ENCODE measurements around the gene STK38L. TPM values are rescaled to one million over a fixed set of nuclear protein-coding genes. Genes with fewer than 3 reads are reported as not detected.
A peak's percentile ranks its signal among the peaks of the same experiment; 100 is the strongest.
"Not testable (repeated sequence)": the region's sequence is repeated elsewhere in the genome, so short reads cannot be mapped to it uniquely, and the experiment has no call there.

The STK38L gene
- total RNA-seq, 2 donors from 2014 or later = 33.2 to 78.3 TPM

DNA sequence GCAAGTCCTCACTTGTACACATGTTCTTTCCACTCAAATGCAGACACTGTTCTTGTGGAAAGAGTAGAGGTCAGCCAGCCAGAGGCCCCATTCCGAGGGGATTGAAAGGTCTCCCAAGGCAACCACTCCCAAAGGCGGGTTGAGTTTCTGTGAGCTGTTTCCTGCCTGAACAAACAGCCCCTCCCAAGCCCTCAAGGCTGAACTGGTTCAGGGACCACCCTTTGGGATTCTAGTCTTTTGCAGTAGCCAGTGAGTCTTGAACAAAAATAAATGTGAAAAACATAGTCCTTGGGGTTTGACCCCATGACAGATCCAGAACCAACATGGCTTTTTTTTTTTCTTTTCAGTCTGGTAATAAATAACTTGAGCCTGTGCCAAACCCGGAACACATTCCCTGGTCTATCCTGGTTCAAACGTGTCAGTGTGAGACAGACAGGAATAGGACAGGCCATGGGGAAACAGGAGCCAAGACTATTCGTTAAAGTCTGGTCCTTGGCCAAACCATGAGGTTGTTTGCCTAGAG is 17.6 kb upstream of the STK38L start:
- Histone ChIP-seq H3K4me1 (ENCODE audit: control insufficient read depth, insufficient read depth, low read length) (no peaks in the 10 kb centered on the region), H3K27me3 (ENCODE audit: control insufficient read depth, insufficient read depth, low read length, poor library complexity, severe bottlenecking) (no peaks in the 10 kb centered on the region), H3K9me3 (ENCODE audit: control insufficient read depth, low read length) (no peaks in the 10 kb centered on the region), H3K27ac (ENCODE audit: low read depth, low read length) (peak overlapping the region; percentile 65), H3K4me3 (ENCODE audit: low read length) (no peak overlapping the region), H3K36me3 (ENCODE audit: control insufficient read depth, insufficient read depth, low read length) (no peaks in the 10 kb centered on the region), H3K9ac (ENCODE audit: extremely low read depth, low read length, poor library complexity, severe bottlenecking) (no peak overlapping the region)
- Mint-ChIP-seq H3K4me1 (no peaks in the 10 kb centered on the region), H3K36me3 (ENCODE audit: low read depth) (no peaks in the 10 kb centered on the region), H3K27me3 (ENCODE audit: insufficient read depth) (no peaks in the 10 kb centered on the region), H3K9me3 (no peaks in the 10 kb centered on the region), H3K27ac (no peak overlapping the region), H3K4me3 (no peak overlapping the region)
- 73 to 85% methylated on average over 5 of the region's 5 CpGs for WGBS, 2 experiments (ENCODE audit: insufficient coverage in 1 of 2, insufficient read length in 1 of 2)
- TF ChIP-seq, protein P1, sequence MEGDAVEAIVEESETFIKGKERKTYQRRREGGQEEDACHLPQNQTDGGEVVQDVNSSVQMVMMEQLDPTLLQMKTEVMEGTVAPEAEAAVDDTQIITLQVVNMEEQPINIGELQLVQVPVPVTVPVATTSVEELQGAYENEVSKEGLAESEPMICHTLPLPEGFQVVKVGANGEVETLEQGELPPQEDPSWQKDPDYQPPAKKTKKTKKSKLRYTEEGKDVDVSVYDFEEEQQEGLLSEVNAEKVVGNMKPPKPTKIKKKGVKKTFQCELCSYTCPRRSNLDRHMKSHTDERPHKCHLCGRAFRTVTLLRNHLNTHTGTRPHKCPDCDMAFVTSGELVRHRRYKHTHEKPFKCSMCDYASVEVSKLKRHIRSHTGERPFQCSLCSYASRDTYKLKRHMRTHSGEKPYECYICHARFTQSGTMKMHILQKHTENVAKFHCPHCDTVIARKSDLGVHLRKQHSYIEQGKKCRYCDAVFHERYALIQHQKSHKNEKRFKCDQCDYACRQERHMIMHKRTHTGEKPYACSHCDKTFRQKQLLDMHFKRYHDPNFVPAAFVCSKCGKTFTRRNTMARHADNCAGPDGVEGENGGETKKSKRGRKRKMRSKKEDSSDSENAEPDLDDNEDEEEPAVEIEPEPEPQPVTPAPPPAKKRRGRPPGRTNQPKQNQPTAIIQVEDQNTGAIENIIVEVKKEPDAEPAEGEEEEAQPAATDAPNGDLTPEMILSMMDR (conservative IDR thresholded peaks at IDR 0.05) = no peak
- no peak for DNase-seq

DNA sequence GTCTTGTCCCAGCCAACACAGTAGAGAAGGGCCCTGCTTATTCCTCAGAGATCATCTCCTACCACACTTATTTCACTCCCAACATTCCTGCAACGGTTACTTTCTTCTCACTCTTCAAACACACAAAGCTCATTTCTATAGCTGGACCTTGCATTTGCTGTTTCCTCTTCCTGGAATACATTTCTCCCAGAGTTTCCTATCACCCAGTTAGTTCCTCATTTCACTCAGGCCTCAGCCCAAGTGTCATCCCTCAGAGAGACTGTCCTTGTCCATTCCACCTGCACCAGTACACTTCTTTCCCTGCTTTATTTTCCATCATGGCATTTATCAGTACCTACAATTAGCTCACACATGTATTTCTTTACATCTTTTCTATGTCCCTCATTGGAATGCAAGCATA is 14.7 kb upstream of the STK38L start:
- no peaks in the 10 kb centered on the region for H3K36me3 Mint-ChIP-seq (ENCODE audit: low read depth)
- no peaks in the 10 kb centered on the region for H3K9me3 ChIP-seq (ENCODE audit: control insufficient read depth, low read length)
- TF ChIP-seq, protein P1 (conservative IDR thresholded peaks at IDR 0.05) = no peak
- H3K9ac ChIP-seq (ENCODE audit: extremely low read depth, low read length, poor library complexity, severe bottlenecking) = no peak overlapping the region
- H3K4me1 Mint-ChIP-seq = no peaks in the 10 kb centered on the region
- no peaks in the 10 kb centered on the region for H3K4me1 ChIP-seq (ENCODE audit: control insufficient read depth, insufficient read depth, low read length)
- no peaks in the 10 kb centered on the region for H3K9me3 Mint-ChIP-seq
- H3K27me3 Mint-ChIP-seq (ENCODE audit: insufficient read depth) = no peaks in the 10 kb centered on the region
- no peaks in the 10 kb centered on the region for H3K36me3 ChIP-seq (ENCODE audit: control insufficient read depth, insufficient read depth, low read length)
- no peak overlapping the region for H3K4me3 Mint-ChIP-seq
- no peak overlapping the region for H3K27ac ChIP-seq (ENCODE audit: low read depth, low read length)
- DNase-seq = no peak
- WGBS, 2 experiments (ENCODE audit: insufficient coverage in 1 of 2, insufficient read length in 1 of 2) = 86 to 94% methylated on average over 1 of the region's 1 CpG
- H3K4me3 ChIP-seq (ENCODE audit: low read length) = no peak overlapping the region
- no peaks in the 10 kb centered on the region for H3K27me3 ChIP-seq (ENCODE audit: control insufficient read depth, insufficient read depth, low read length, poor library complexity, severe bottlenecking)
- H3K27ac Mint-ChIP-seq = no peak overlapping the region

GRCh38 chr12:27231374-27231773 is 12.7 kb upstream of the STK38L start:
- H3K4me1 Mint-ChIP-seq; H3K36me3 Mint-ChIP-seq (ENCODE audit: low read depth): not testable (repeated sequence)
- 83 to 87% methylated on average over 3 to 4 of the region's 4 CpGs for whole genome bisulfite sequencing, 2 experiments (ENCODE audit: insufficient coverage in 1 of 2, insufficient read length in 1 of 2)

DNA sequence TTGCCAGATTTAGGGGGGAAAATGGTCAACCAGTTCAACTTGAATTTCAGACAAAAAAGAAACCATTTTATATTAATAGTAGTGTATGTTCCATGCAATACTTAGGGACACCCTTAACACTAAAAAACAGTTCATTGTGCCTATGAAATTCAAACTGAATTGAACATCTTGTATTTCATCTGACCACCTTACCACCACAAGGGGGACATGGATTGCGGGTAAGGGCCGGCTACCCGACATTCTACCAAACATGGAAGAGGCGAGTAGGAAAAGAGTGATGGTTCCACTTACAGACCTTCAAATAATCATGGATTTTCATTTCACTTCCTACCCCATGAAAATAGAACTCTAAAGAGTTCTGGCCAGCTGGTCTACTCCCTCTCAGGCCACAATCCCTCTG is 10.3 kb upstream of the STK38L start:
- 94% methylated on average over 4 of the region's 4 CpGs; no CpG with 5 or more reads in 1 of the 2 experiments for WGBS, 2 experiments (ENCODE audit: insufficient coverage in 1 of 2, insufficient read length in 1 of 2)
- H3K27me3 Mint-ChIP-seq (ENCODE audit: insufficient read depth) = no peaks in the 10 kb centered on the region
- H3K9me3 Mint-ChIP-seq = no peaks in the 10 kb centered on the region
- no peaks in the 10 kb centered on the region for H3K4me1 ChIP-seq (ENCODE audit: control insufficient read depth, insufficient read depth, low read length)
- no peaks in the 10 kb centered on the region for H3K4me1 Mint-ChIP-seq
- no peak overlapping the region for H3K4me3 ChIP-seq (ENCODE audit: low read length)
- DNase-seq = peak; percentile 74
- H3K27ac Mint-ChIP-seq = no peak overlapping the region
- H3K36me3 Mint-ChIP-seq (ENCODE audit: low read depth) = no peaks in the 10 kb centered on the region
- H3K27ac ChIP-seq (ENCODE audit: low read depth, low read length) = no peak overlapping the region
- H3K27me3 ChIP-seq (ENCODE audit: control insufficient read depth, insufficient read depth, low read length, poor library complexity, severe bottlenecking) = no peaks in the 10 kb centered on the region
- no peaks in the 10 kb centered on the region for H3K36me3 ChIP-seq (ENCODE audit: control insufficient read depth, insufficient read depth, low read length)
- TF ChIP-seq, protein P1 (conservative IDR thresholded peaks at IDR 0.05) = peak; percentile 88
- no peak overlapping the region for H3K9ac ChIP-seq (ENCODE audit: extremely low read depth, low read length, poor library complexity, severe bottlenecking)
- no peak overlapping the region for H3K4me3 Mint-ChIP-seq
- H3K9me3 ChIP-seq (ENCODE audit: control insufficient read depth, low read length) = no peaks in the 10 kb centered on the region

More at GRCh38 chr12:27231374-27231773, 12.7 kb upstream of the STK38L start:
- not testable (repeated sequence) for H3K27me3 Mint-ChIP-seq (ENCODE audit: insufficient read depth); H3K27me3 ChIP-seq (ENCODE audit: control insufficient read depth, insufficient read depth, low read length, poor library complexity, severe bottlenecking); H3K9me3 Mint-ChIP-seq; H3K9ac ChIP-seq (ENCODE audit: extremely low read depth, low read length, poor library complexity, severe bottlenecking); H3K27ac ChIP-seq (ENCODE audit: low read depth, low read length); DNase-seq; H3K4me1 ChIP-seq (ENCODE audit: control insufficient read depth, insufficient read depth, low read length); H3K27ac Mint-ChIP-seq; H3K4me3 Mint-ChIP-seq; H3K36me3 ChIP-seq (ENCODE audit: control insufficient read depth, insufficient read depth, low read length); H3K9me3 ChIP-seq (ENCODE audit: control insufficient read depth, low read length); H3K4me3 ChIP-seq (ENCODE audit: low read length)

All from endodermal cell (in vitro differentiated cells).